SK-N-MC (cell line): ENCODE results near the gene TIMM44.
"Not testable (repeated sequence)": the region's sequence is repeated elsewhere in the genome, so short reads cannot be mapped to it uniquely, and the experiment has no call there.

Experiments used
- DNase-seq: peaks from one replicate; pipeline ENCODE4 v3.0.0-alpha.2; 2011; ENCODE audit warnings: low read depth, low spot score
- H3K27ac ChIP-seq: fragments of 200-600 bp; sonication (generic); 2 replicates; pipeline ENCODE4 v1.5.1; 2016; ENCODE audit warnings: mixed run types
- H3K36me3 ChIP-seq: fragments of 200-600 bp; sonication (generic); 2 replicates; pipeline ENCODE4 v1.6.1; 2017; ENCODE audit warnings: antibody characterized with exemption, low read length, mixed read lengths; ENCODE audit not compliant: insufficient read depth
- H3K4me3 ChIP-seq: fragments of 200-600 bp; sonication (generic); 2 replicates; pipeline ENCODE4 v1.5.1; 2016
- H3K9ac ChIP-seq: fragments of 200-600 bp; sonication (generic); 2 replicates; pipeline ENCODE4 v1.8.0; 2017; ENCODE audit warnings: mixed run types, mixed read lengths; ENCODE audit not compliant: insufficient read length
- H3K9me3 ChIP-seq: fragments of 200-600 bp; sonication (generic); 2 replicates; pipeline ENCODE4 v1.6.1; 2017; ENCODE audit warnings: low read depth, mild to moderate bottlenecking, antibody characterized with exemption, low read length, moderate library complexity, mixed read lengths
- EZH2 ChIP-seq: fragments of 200-600 bp; sonication (generic); IDR thresholded peaks from one replicate; pipeline ENCODE4 v1.6.1; 2017; ENCODE audit warnings: antibody characterized with exemption
- FOXP2 ChIP-seq: optimal IDR thresholded peaks from 2 replicates; pipeline ENCODE3; 2011; ENCODE audit warnings: mild to moderate bottlenecking, moderate library complexity; ENCODE audit not compliant: insufficient read depth; ENCODE audit errors: extremely low read length, control extremely low read depth
- POLR2AphosphoS5 ChIP-seq: IDR thresholded peaks from 2 replicates; pipeline ENCODE4 v1.6.1; 2012; ENCODE audit warnings: mild to moderate bottlenecking, low read depth, low read length, borderline replicate concordance

The TIMM44 gene

GRCh38 chr19:7931221-7932061 is 12.0 kb downstream of the TIMM44 start:
- Histone ChIP-seq H3K9ac (no peak overlapping the region), H3K36me3 (peaks cover 61% of the 10 kb centered on the region)

DNA sequence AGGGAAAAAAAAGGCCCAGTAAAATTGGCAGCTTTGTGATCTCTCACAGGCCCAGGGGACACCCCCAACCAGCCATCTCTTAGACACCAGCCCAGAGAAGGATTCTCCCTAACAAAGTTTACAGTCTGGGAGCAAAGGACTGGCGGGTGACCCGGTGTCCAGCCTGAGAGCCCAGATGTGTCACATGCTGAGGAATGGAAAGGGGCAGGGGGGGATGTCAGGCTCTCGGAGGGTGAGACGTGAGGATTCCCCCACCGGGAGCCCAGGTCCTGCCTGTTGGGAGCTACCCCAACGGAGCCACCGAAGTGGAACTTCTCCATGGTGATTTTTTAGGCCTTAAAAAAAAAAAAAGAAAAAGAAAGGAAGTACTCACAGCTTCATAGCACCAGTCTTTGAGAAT is 12.7 kb downstream of the TIMM44 start:
- H3K9me3 ChIP-seq = no peaks in the 10 kb centered on the region
- no peak overlapping the region for H3K9ac ChIP-seq
- TF ChIP-seq EZH2 (no peak), POLR2AphosphoS5 (no peak), FOXP2 (no peak)
- DNase-seq = no peak
- 0 out of 2 replicates have a peak overlapping the region, but pooled peaks have one; percentile 25 for H3K27ac ChIP-seq
- H3K4me3 ChIP-seq = no peak overlapping the region
- peaks cover 55% of the 10 kb centered on the region for H3K36me3 ChIP-seq

More at GRCh38 chr19:7931221-7932061, 12.0 kb downstream of the TIMM44 start:
- Histone ChIP-seq H3K9me3 (no peaks in the 10 kb centered on the region), H3K27ac (0 out of 2 replicates have a peak overlapping the region, but pooled peaks have one; percentile 25), H3K4me3 (no peak overlapping the region)
- no peak for DNase-seq
- TF ChIP-seq EZH2 (no peak), FOXP2 (no peak), POLR2AphosphoS5 (no peak)

GRCh38 chr19:7930030-7930429 is 13.4 kb downstream of the TIMM44 start:
- H3K36me3 ChIP-seq = peaks cover 49% of the 10 kb centered on the region
- DNase-seq, H3K27ac ChIP-seq: not testable (repeated sequence)

DNA sequence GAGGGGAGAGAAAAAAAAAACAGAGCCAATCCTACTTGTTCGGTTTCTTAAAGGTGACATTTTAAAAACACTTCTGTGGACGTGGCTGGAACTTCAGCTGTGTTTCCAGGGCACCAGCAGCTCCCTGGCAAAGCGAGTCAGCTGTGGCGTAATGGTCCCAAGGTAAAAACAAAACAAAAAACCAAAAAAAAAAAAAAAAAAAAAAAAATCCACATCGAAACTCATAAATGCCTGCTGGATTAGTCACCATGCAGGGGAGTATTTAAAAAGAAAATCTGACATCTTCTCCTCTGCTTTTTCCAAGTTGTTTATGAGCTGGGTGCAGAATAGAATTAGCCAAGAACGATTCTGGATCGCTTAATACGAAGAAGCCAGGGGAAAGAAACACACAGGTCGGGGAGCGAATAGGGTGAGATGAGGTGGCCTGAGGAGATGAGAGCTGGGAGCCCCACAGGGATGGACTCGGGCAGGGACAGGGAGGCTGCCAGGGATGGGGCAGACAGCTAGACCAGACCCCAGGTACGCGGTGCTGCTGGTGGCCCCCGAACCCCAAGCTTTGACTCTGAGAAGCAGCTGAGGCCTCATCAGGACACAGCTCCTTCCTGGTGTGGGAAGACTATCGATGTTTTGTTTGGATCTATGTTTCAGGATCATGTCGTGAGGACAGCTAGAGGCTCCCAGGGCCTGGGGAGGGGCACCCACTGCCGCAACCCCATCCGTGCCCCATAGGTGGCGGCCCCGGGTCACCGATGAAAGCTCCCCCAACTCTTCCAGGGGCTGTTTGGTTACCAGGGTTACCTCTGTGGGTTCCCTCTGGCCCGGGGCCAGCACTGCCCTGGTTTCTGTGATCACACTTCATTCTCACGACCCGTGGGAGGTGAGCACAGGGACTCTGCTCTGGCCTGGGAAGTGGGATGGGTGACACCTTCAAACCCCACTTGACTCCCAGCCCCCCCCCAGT is 14.4 kb downstream of the TIMM44 start:
- DNase-seq = no peak
- H3K9me3 ChIP-seq = no peaks in the 10 kb centered on the region
- peak overlapping the region; percentile 20 for H3K9ac ChIP-seq
- H3K36me3 ChIP-seq = peaks cover 39% of the 10 kb centered on the region
- H3K27ac ChIP-seq = peak overlapping the region; percentile 78
- TF ChIP-seq FOXP2 (no peak), EZH2 (no peak), POLR2AphosphoS5 (no peak; the same call in 1 of the 2 replicates)
- H3K4me3 ChIP-seq = no peak overlapping the region

More at GRCh38 chr19:7930030-7930429, 13.4 kb downstream of the TIMM44 start:
- not testable (repeated sequence) for H3K4me3 ChIP-seq, H3K9me3 ChIP-seq, H3K9ac ChIP-seq

GRCh38 chr19:7928334-7928706 is 15.1 kb downstream of the TIMM44 start:
- Histone ChIP-seq H3K36me3 (peaks cover 32% of the 10 kb centered on the region), H3K4me3 (no peak overlapping the region), H3K9me3 (no peaks in the 10 kb centered on the region), H3K9ac (peak overlapping the region; percentile 20), H3K27ac (peak overlapping the region; percentile 78)
- 0 out of 2 replicates have a peak, but pooled peaks have one; percentile 1 for TF ChIP-seq POLR2AphosphoS5
- TF ChIP-seq EZH2 = no peak
- no peak for DNase-seq

DNA sequence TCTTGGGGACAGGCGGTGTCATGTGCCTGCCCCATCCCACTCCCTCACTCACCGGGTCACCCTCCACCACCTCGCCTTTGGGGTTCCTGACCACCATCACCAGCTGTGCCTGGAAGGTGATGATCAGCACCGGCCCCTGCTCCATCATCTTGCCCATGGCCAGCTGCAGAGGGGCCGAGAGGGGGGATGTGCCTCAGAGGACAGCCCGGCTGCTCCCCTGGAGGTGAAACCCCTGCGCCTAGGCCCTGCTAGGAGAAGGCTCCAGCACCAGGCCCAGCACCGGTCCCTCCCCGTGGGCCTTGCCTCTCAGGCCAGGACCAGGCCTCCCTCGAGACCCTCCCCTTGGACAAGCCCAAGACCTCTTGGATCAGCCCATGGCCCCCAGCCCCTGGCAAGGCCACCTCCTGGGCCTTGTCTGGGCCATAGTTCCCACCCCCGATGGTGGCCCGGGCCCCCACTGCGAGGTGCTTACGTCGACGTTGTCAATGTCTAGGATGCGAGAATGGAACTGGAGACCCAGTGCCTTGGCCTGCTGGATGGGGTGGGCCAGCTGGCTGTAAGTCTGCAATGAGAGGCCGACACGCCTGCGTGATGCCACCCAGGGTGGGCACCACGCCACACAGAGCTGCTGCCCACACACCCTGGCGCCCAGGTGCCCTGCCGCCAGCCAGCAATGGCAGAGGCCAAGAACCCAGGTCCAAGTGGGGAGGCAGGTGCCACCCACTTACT is 15.7 kb downstream of the TIMM44 start:
- H3K9ac ChIP-seq = no peak overlapping the region
- H3K36me3 ChIP-seq = peaks cover 29% of the 10 kb centered on the region
- no peak overlapping the region for H3K4me3 ChIP-seq
- TF ChIP-seq POLR2AphosphoS5 (peak; percentile 33; the same call in 1 of the 2 replicates), FOXP2 (no peak)
- peak overlapping the region; percentile 78 for H3K27ac ChIP-seq
- H3K9me3 ChIP-seq = no peaks in the 10 kb centered on the region
- no peak for DNase-seq

DNA sequence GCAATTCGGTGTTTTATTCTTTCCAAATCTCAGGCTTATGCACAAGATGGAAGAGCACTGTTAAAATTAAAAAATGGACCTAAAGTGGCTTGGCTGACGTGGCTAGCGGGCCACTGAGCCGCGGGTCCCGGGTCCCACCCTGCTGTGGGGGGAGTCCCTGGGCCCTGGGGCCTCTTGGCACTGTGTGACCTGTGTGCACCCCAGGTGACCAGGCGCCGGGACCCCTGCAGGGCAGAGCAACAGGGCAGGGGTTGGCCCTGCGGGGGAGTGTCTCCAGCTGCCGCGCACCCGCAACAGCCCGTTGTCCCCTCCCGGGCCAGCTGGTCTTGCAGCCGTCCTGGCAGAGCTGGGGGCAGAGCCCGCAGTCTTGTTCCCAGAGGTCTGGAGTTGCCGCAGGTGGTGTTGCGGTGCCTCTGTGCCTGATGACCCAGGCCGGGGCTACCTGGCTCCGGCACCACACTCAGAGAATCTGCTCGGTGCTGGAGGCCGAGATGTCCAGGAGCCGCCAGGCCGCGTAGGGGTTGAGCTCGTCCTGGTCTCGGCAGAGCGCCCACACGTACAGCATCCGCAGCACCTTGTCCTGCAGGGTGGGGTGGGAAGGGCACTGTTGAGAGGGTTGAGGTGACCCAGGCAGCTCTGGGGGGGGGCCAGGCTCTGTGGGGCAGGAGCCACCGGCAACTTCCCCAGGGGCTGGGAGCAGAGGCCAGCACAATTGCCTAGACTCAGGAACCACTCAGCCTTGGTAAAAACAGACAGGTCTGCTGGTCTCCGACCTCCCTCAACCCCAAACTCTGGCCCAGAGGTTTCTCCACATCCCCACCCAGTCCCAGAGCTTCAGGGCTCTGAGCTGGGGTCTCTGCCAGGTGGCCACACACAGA is 16.5 kb downstream of the TIMM44 start:
- DNase-seq = no peak
- H3K9me3 ChIP-seq = no peaks in the 10 kb centered on the region
- TF ChIP-seq FOXP2 = no peak
- TF ChIP-seq EZH2 = no peak
- no peak for TF ChIP-seq POLR2AphosphoS5
- H3K4me3 ChIP-seq = no peak overlapping the region
- H3K9ac ChIP-seq = no peak overlapping the region
- peaks cover 29% of the 10 kb centered on the region for H3K36me3 ChIP-seq
- H3K27ac ChIP-seq = no peak overlapping the region
